ENCODE results near the gene EZR.

- TF ChIP-seq CTCF (conservative IDR thresholded peaks at IDR 0.05 in 1 of 2, IDR thresholded peaks at IDR 0.05 in 1 of 2; ENCODE audit: extremely low read depth in 1 of 2, insufficient read depth in 1 of 2, low read depth in 1 of 2, low read length in 2 of 2) (no peak), EZH2 (IDR thresholded peaks at IDR 0.05; ENCODE audit: borderline replicate concordance, low read length) (no peak)
Observed at GRCh38 chr6:158776737-158777136, 42.4 kb downstream of the EZR start.
